ENCODE data around the gene MGAT5B. TPM values are rescaled to one million over a fixed set of nuclear protein-coding genes. Genes with fewer than 3 reads are reported as not detected.

Gene MGAT5B
- total RNA-seq, 1 experiment from 2014 or later, result 4.9 TPM

- CTCF ChIA-PET, result no interaction called here
- no peak overlapping the region for H2AFZ ChIP-seq (ENCODE audit: low read length)
- no peaks in the 10 kb centered on the region for H3K9me3 ChIP-seq (ENCODE audit: low read length)
- H3K79me2 ChIP-seq (ENCODE audit: low read length), result no peaks in the 10 kb centered on the region
- intact Hi-C loops (cut with micrococcal nuclease), result no loop called here
- TF ChIP-seq CTCF (conservative IDR thresholded peaks at IDR 0.05; ENCODE audit: low read depth, low read length), result no peak
- no peak for TF ChIP-seq EZH2 (IDR thresholded peaks at IDR 0.05; ENCODE audit: low read length, unreplicated experiment)
- TF ChIP-seq EZH2phosphoT487 (IDR thresholded peaks at IDR 0.05; ENCODE audit: borderline replicate concordance, low read length), result no peak
- H3K4me2 ChIP-seq (ENCODE audit: low read length), result no peak overlapping the region
- H3F3A ChIP-seq (ENCODE audit: low read length, unreplicated experiment), result no peaks in the 10 kb centered on the region
- no peaks in the 10 kb centered on the region for H3K9me2 ChIP-seq (replicated peaks; ENCODE audit: low read length)
- no peak overlapping the region for H3K4me3 ChIP-seq (ENCODE audit: low read length)
- DNase-seq, result no peak
- no peak overlapping the region for H3K27ac ChIP-seq (ENCODE audit: low read length)
- no peak for ATAC-seq
- peaks cover 8% of the 10 kb centered on the region; the same call in 1 of the 2 replicates for H3K27me3 ChIP-seq (ENCODE audit: low read length)
- POLR2A ChIA-PET (ENCODE audit: unreplicated experiment), result no interaction called here
- no peaks in the 10 kb centered on the region for H4K20me1 ChIP-seq (ENCODE audit: low read length)
- no peak overlapping the region for H3K9ac ChIP-seq (ENCODE audit: low read length)
- no TSS peak for BruUV-seq (replicated peaks)
- no peaks in the 10 kb centered on the region for H3K4me1 ChIP-seq (ENCODE audit: insufficient read depth, low read length)
- H3K36me3 ChIP-seq (ENCODE audit: low read depth, low read length), result no peaks in the 10 kb centered on the region
These were observed 124.7 kb downstream of the MGAT5B start for GRCh38 chr17:76992891-76993290.

- CTCF ChIA-PET, result interaction anchor here (0.7 kb wide), 1 partner anchor 472 kb away, joined by 5 read pairs; no protein-coding TSS in a partner anchor
- H3K36me3 ChIP-seq (ENCODE audit: low read depth, low read length), result no peaks in the 10 kb centered on the region
- peaks cover 8% of the 10 kb centered on the region; the same call in 1 of the 2 replicates for H3K27me3 ChIP-seq (ENCODE audit: low read length)
- intact Hi-C loops (cut with micrococcal nuclease), result no loop called here
- no peak overlapping the region for H3K27ac ChIP-seq (ENCODE audit: low read length)
- no peak overlapping the region for H3K9ac ChIP-seq (ENCODE audit: low read length)
- no peaks in the 10 kb centered on the region for H4K20me1 ChIP-seq (ENCODE audit: low read length)
- H3F3A ChIP-seq (ENCODE audit: low read length, unreplicated experiment), result no peaks in the 10 kb centered on the region
- no peak overlapping the region for H3K4me3 ChIP-seq (ENCODE audit: low read length)
- BruUV-seq (replicated peaks), result no TSS peak
- H3K9me2 ChIP-seq (replicated peaks; ENCODE audit: low read length), result no peaks in the 10 kb centered on the region
- no peak overlapping the region for H2AFZ ChIP-seq (ENCODE audit: low read length)
- H3K9me3 ChIP-seq (ENCODE audit: low read length), result no peaks in the 10 kb centered on the region
- no peaks in the 10 kb centered on the region for H3K4me1 ChIP-seq (ENCODE audit: insufficient read depth, low read length)
- no peak overlapping the region for H3K4me2 ChIP-seq (ENCODE audit: low read length)
- H3K79me2 ChIP-seq (ENCODE audit: low read length), result no peaks in the 10 kb centered on the region
- TF ChIP-seq EZH2 (IDR thresholded peaks at IDR 0.05; ENCODE audit: low read length, unreplicated experiment), result no peak
- TF ChIP-seq EZH2phosphoT487 (IDR thresholded peaks at IDR 0.05; ENCODE audit: borderline replicate concordance, low read length), result no peak
- TF ChIP-seq CTCF (conservative IDR thresholded peaks at IDR 0.05; ENCODE audit: low read depth, low read length), result no peak
- POLR2A ChIA-PET (ENCODE audit: unreplicated experiment), result no interaction called here
- no peak for ATAC-seq
- DNase-seq, result no peak
These were observed 125.4 kb downstream of the MGAT5B start for GRCh38 chr17:76993651-76994050.

GRCh38 chr17:76994237-76994637 is 126.0 kb downstream of the MGAT5B start:
- H2AFZ ChIP-seq (ENCODE audit: low read length), result no peak overlapping the region
- CTCF ChIA-PET, result interaction anchor here (0.7 kb wide), 1 partner anchor 471 kb away, joined by 5 read pairs; no protein-coding TSS in a partner anchor
- no peaks in the 10 kb centered on the region for H4K20me1 ChIP-seq (ENCODE audit: low read length)
- no peak overlapping the region for H3K27ac ChIP-seq (ENCODE audit: low read length)
- H3K36me3 ChIP-seq (ENCODE audit: low read depth, low read length), result no peaks in the 10 kb centered on the region
- no TSS peak for BruUV-seq (replicated peaks)
- no peaks in the 10 kb centered on the region for H3K9me3 ChIP-seq (ENCODE audit: low read length)
- H3K4me3 ChIP-seq (ENCODE audit: low read length), result no peak overlapping the region
- no peaks in the 10 kb centered on the region for H3K4me1 ChIP-seq (ENCODE audit: insufficient read depth, low read length)
- H3K9me2 ChIP-seq (replicated peaks; ENCODE audit: low read length), result no peaks in the 10 kb centered on the region
- H3K9ac ChIP-seq (ENCODE audit: low read length), result no peak overlapping the region
- H3F3A ChIP-seq (ENCODE audit: low read length, unreplicated experiment), result no peaks in the 10 kb centered on the region
- ATAC-seq (no peak), DNase-seq (no peak)
- TF ChIP-seq CTCF (conservative IDR thresholded peaks at IDR 0.05; ENCODE audit: low read depth, low read length), result no peak
- POLR2A ChIA-PET (ENCODE audit: unreplicated experiment), result no interaction called here
- intact Hi-C loops (cut with micrococcal nuclease), result no loop called here
- H3K27me3 ChIP-seq (ENCODE audit: low read length), result peaks cover 8% of the 10 kb centered on the region; the same call in 1 of the 2 replicates
- H3K79me2 ChIP-seq (ENCODE audit: low read length), result no peaks in the 10 kb centered on the region
- no peak overlapping the region for H3K4me2 ChIP-seq (ENCODE audit: low read length)
